Activated CD4-positive, alpha-beta T cell treated with anti-CD3 and anti-CD28 coated beads, Interleukin-2, amount 10 ng/mL, durations not matched to agents 24 days and 14 days (primary cell): ENCODE measurements around the gene CLEC9A. TPM values are rescaled to one million over a fixed set of nuclear protein-coding genes. Genes with fewer than 3 reads are reported as not detected.
"Not testable (repeated sequence)": the region's sequence is repeated elsewhere in the genome, so short reads cannot be mapped to it uniquely, and the experiment has no call there.

Experiments
- DNase-seq: peaks from one replicate; pipeline ENCODE4 v3.0.0; 2022
- H3K27ac Mint-ChIP-seq: one replicate; pipeline ENCODE4 v1.8.0; 2022; ENCODE audit warnings: mild to moderate bottlenecking, mixed read lengths
- H3K27me3 Mint-ChIP-seq: one replicate; pipeline ENCODE4 v1.8.0; 2022; ENCODE audit warnings: mixed read lengths
- H3K36me3 Mint-ChIP-seq: one replicate; pipeline ENCODE4 v1.8.0; 2022; ENCODE audit warnings: low read depth, mild to moderate bottlenecking, mixed read lengths
- H3K4me1 Mint-ChIP-seq: one replicate; pipeline ENCODE4 v1.8.0; 2021; ENCODE audit warnings: mixed read lengths
- H3K4me3 Mint-ChIP-seq: one replicate; pipeline ENCODE4 v1.8.0; 2022; ENCODE audit warnings: mild to moderate bottlenecking, moderate library complexity, mixed read lengths
- H3K9me3 Mint-ChIP-seq: one replicate; pipeline ENCODE4 v1.8.0; 2021; ENCODE audit warnings: mixed read lengths
- intact Hi-C: fragments of 100-400 bp; cut with micrococcal nuclease; formaldehyde crosslinking; loops from one replicate; pipeline ENCODE4 v1.15.1; 2023
- total RNA-seq: library from RNA; stranded (reverse); gene quantifications from 2 replicates; pipeline ENCODE4 v1.2.3, GENCODE V29; 2022

Gene CLEC9A
- not detected in 2 replicates for total RNA-seq

- peaks cover 17% of the 10 kb centered on the region for H3K27me3 Mint-ChIP-seq
- no peak within 1 kb of the TSS for H3K4me3 Mint-ChIP-seq
- no peaks in the 10 kb centered on the region for H3K36me3 Mint-ChIP-seq
- no peaks in the 10 kb centered on the region for H3K9me3 Mint-ChIP-seq
- H3K27ac Mint-ChIP-seq = no peak within 1 kb of the TSS
- no peaks in the 10 kb centered on the region for H3K4me1 Mint-ChIP-seq
- intact Hi-C loops = no loop called here
- DNase-seq = no peak
Observed at GRCh38 chr12:10030446-10030845, at the start of gene CLEC9A. Gene CLEC9A, plus strand, starts transcription at chr12:10030682. Its CDS starts 22,006 bp downstream, at chr12:10052688.

DNA sequence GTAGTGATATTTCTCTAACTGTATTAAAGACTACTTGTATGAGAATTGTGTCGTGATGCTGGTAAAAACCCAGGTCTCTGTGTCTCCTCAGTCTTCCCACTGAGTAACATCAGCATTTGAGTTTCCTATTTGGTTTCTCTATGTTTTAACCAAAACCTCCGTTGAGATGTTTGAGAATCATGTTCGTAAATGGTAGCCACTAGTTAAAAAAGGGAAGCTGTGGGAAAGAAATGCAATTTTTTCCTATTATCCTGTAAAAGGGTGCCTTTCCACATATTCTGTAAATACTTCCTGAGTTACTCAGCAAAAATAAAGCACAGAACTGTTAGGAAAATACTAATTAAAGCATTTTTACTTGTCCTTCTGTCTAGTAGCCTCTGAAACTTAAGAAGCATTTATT lies 38.6 kb upstream of the CLEC9A start:
- intact Hi-C loops = no loop called here
- H3K9me3 Mint-ChIP-seq = peaks cover 6% of the 10 kb centered on the region
- no peaks in the 10 kb centered on the region for H3K4me1 Mint-ChIP-seq
- peaks cover 46% of the 10 kb centered on the region for H3K27me3 Mint-ChIP-seq
- H3K4me3 Mint-ChIP-seq = no peak overlapping the region
- DNase-seq = no peak
- H3K27ac Mint-ChIP-seq = no peak overlapping the region
- H3K36me3 Mint-ChIP-seq = no peaks in the 10 kb centered on the region

DNA sequence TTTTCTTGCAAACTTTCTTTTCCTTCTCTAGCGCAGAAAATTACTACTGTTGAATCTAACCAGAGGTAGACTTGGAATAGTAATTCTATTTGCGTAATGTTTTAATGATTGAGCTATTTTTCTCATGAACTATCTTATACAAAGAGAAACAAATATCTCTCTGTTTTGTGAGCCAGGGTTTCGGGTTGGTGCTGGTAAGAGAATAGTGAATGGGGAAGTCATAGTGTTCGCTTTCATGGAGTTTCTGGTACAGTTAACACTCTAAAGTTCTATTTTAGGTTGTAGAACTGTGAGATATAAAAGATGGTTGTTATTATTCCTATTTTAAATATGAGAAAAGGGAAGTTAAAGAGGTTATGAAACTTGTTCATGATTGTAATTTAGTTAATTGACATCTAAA lies 38.2 kb upstream of the CLEC9A start:
- no peaks in the 10 kb centered on the region for H3K36me3 Mint-ChIP-seq

GRCh38 chr12:9999016-9999415 lies 31.5 kb upstream of the CLEC9A start, which contains the start of gene CLEC1B:
Gene CLEC1B, minus strand, starts transcription at chr12:9999121. Its CDS starts 21 bp downstream, at chr12:9999100.
- Mint-ChIP-seq H3K36me3 (no peaks in the 10 kb centered on the region), H3K4me1 (no peaks in the 10 kb centered on the region), H3K4me3 (no peak within 1 kb of the TSS), H3K9me3 (no peaks in the 10 kb centered on the region), H3K27ac (no peak within 1 kb of the TSS), H3K27me3 (peaks cover 52% of the 10 kb centered on the region)
- no peak for DNase-seq
- intact Hi-C loops = loop anchor here (2.0 kb wide), 1 partner anchor 40 kb away; no protein-coding TSS in a partner anchor

More for the DNA sequence above, 38.2 kb upstream of the CLEC9A start:
- peaks cover 6% of the 10 kb centered on the region for H3K9me3 Mint-ChIP-seq
- H3K27me3 Mint-ChIP-seq = peaks cover 49% of the 10 kb centered on the region
- no peak overlapping the region for H3K27ac Mint-ChIP-seq
- no peak overlapping the region for H3K4me3 Mint-ChIP-seq
- intact Hi-C loops = no loop called here
- DNase-seq = no peak
- no peaks in the 10 kb centered on the region for H3K4me1 Mint-ChIP-seq

GRCh38 chr12:10001171-10001776 lies 29.2 kb upstream of the CLEC9A start:
- Mint-ChIP-seq H3K27me3 (peaks cover 50% of the 10 kb centered on the region), H3K27ac (no peak overlapping the region), H3K4me3 (no peak overlapping the region), H3K4me1 (no peaks in the 10 kb centered on the region), H3K36me3 (no peaks in the 10 kb centered on the region), H3K9me3 (no peaks in the 10 kb centered on the region)
- no peak for DNase-seq
- intact Hi-C loops = loop anchor here (10.0 kb wide), 1 partner anchor 186 kb away; no protein-coding TSS in a partner anchor

DNA sequence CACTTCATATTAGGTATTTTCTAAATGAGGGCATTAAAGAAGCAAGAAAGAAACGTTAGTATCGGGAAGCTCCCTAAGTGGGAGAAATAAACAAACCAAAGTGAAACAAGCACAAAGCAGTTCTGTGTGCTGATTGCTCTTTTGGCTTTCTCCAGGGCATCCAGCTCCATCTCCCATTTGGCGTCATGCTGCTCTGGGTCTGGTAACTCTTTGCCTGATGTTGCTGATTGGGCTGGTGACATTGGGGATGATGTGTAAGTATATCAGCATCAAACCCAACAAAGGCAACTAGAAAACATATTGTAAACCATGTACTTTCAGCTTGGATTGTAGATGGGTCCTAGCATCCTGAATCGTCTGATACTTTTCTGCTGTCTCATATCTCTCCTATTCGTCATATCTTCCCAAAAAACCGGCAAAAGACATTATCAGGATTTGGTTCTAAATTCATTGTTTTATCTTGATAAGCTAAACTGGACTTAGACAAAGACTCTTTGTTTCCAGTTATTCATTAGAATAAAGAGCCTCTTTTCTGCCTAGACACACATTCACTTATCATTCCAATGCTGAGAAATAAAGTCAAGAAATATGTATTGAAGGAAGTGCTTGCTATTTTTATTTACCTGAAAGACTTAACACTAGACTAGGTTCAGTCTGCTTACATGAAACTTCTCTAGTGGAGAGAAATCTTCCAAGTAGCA lies 17.7 kb upstream of the CLEC9A start:
- no peak overlapping the region for H3K27ac Mint-ChIP-seq
- intact Hi-C loops = loop anchor here (5.0 to 10.0 kb wide), 2 partner anchors 70 to 268 kb away; no protein-coding TSS in a partner anchor
- H3K9me3 Mint-ChIP-seq = no peaks in the 10 kb centered on the region
- peaks cover 3% of the 10 kb centered on the region for H3K4me1 Mint-ChIP-seq
- H3K27me3 Mint-ChIP-seq = peaks cover 40% of the 10 kb centered on the region
- no peaks in the 10 kb centered on the region for H3K36me3 Mint-ChIP-seq
- DNase-seq = no peak
- no peak overlapping the region for H3K4me3 Mint-ChIP-seq

DNA sequence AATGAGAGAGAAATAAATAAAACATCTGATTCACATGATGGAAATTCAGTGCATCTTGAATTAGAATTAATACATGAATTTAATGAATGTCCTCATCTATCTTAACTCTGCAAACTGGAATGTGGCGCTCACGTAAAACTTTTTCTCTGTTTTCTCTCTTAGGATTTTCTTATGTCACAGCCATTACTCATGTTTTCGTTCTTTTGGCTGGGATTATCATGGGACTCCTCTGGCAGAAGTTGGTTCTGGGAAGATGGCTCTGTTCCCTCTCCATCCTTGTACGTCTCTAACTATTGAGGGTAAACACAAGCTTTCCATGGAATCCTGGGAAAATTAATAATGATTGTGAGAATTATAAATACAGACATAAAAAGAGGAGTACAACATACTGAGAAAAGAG lies 15.0 kb upstream of the CLEC9A start:
- Mint-ChIP-seq H3K27me3 (peaks cover 38% of the 10 kb centered on the region), H3K4me1 (no peaks in the 10 kb centered on the region), H3K36me3 (no peaks in the 10 kb centered on the region), H3K9me3 (no peaks in the 10 kb centered on the region), H3K4me3 (no peak overlapping the region), H3K27ac (no peak overlapping the region)
- intact Hi-C loops = loop anchor here (10.0 kb wide), 1 partner anchor 271 kb away; no protein-coding TSS in a partner anchor
- DNase-seq = no peak

DNA sequence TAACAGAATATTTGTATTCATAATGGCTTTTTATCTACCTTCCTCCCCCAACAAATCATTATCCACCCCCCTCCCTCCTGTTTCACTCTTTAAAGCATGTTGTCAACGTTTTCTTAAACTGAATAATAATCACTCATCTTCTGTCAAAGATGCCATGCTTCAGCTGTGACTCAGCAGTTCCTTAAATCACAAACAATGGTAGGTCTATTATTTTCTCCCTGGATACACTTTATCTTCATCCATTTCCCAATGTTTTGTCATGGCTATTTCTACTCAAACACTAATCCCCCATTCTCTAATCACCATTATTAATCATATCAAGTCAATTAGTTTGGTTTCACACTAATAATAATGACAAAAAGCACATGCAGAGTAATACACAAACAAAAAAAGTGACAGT lies 13.6 kb upstream of the CLEC9A start:
- Mint-ChIP-seq H3K36me3 (no peaks in the 10 kb centered on the region), H3K9me3 (no peaks in the 10 kb centered on the region), H3K4me3 (no peak overlapping the region), H3K27ac (no peak overlapping the region), H3K27me3 (peaks cover 28% of the 10 kb centered on the region), H3K4me1 (no peaks in the 10 kb centered on the region)
- intact Hi-C loops = loop anchor here (10.0 kb wide), 1 partner anchor 272 kb away; no protein-coding TSS in a partner anchor
- no peak for DNase-seq

GRCh38 chr12:10018386-10018785 lies 12.1 kb upstream of the CLEC9A start:
- peaks cover 18% of the 10 kb centered on the region for H3K27me3 Mint-ChIP-seq
- no peaks in the 10 kb centered on the region for H3K36me3 Mint-ChIP-seq
- no peak for DNase-seq
- no peaks in the 10 kb centered on the region for H3K9me3 Mint-ChIP-seq
- no peak overlapping the region for H3K4me3 Mint-ChIP-seq
- intact Hi-C loops = loop anchor here (10.0 kb wide), 1 partner anchor 274 kb away; no protein-coding TSS in a partner anchor
- no peak overlapping the region for H3K27ac Mint-ChIP-seq
- H3K4me1 Mint-ChIP-seq = no peaks in the 10 kb centered on the region

- Mint-ChIP-seq H3K4me1 (no peaks in the 10 kb centered on the region), H3K4me3 (no peak overlapping the region), H3K27me3 (peaks cover 9% of the 10 kb centered on the region), H3K9me3 (no peaks in the 10 kb centered on the region), H3K36me3 (no peaks in the 10 kb centered on the region), H3K27ac (no peak overlapping the region)
- intact Hi-C loops = no loop called here
- no peak for DNase-seq
Observed at GRCh38 chr12:10021342-10021741, 9.1 kb upstream of the CLEC9A start.

GRCh38 chr12:10025236-10025635 lies 5.2 kb upstream of the CLEC9A start:
- H3K4me1 Mint-ChIP-seq = no peaks in the 10 kb centered on the region

GRCh38 chr12:10026666-10027065 lies 3.8 kb upstream of the CLEC9A start:
- H3K4me3 Mint-ChIP-seq, intact Hi-C loops, H3K27ac Mint-ChIP-seq, H3K36me3 Mint-ChIP-seq, H3K4me1 Mint-ChIP-seq, DNase-seq, H3K9me3 Mint-ChIP-seq: not testable (repeated sequence)
- H3K27me3 Mint-ChIP-seq = peaks cover 16% of the 10 kb centered on the region

More at GRCh38 chr12:10025236-10025635, 5.2 kb upstream of the CLEC9A start:
- H3K27ac Mint-ChIP-seq = no peak overlapping the region
- H3K36me3 Mint-ChIP-seq = no peaks in the 10 kb centered on the region
- DNase-seq = no peak
- peaks cover 16% of the 10 kb centered on the region for H3K27me3 Mint-ChIP-seq
- H3K4me3 Mint-ChIP-seq = no peak overlapping the region
- intact Hi-C loops = no loop called here
- no peaks in the 10 kb centered on the region for H3K9me3 Mint-ChIP-seq

DNA sequence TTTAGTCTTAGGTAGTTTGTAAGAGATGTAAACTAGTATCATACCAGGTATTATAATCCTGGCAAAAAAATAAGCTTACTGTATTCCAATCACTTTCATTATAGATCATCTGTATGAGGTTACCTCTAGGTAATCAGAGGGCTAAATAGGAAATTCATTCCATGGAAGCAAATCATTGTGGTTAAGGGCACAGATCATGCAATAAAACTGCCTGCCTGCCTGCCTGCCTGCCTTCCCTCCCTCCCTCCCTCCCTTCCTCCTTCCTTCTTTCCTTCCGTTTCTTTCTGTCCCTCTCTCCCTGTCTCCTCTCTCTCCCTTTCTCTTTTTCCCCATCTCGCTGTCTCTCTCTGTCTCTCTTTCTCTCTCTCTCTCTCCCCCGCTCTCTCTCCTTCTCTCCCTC lies 3.2 kb upstream of the CLEC9A start:
- no peaks in the 10 kb centered on the region for H3K4me1 Mint-ChIP-seq
- intact Hi-C loops = no loop called here
- H3K9me3 Mint-ChIP-seq = no peaks in the 10 kb centered on the region
- H3K4me3 Mint-ChIP-seq = no peak overlapping the region
- H3K36me3 Mint-ChIP-seq = no peaks in the 10 kb centered on the region
- DNase-seq = no peak
- no peak overlapping the region for H3K27ac Mint-ChIP-seq
- H3K27me3 Mint-ChIP-seq = peaks cover 16% of the 10 kb centered on the region

GRCh38 chr12:10027721-10028120 lies 2.8 kb upstream of the CLEC9A start:
- H3K4me1 Mint-ChIP-seq = no peaks in the 10 kb centered on the region
- H3K36me3 Mint-ChIP-seq = no peaks in the 10 kb centered on the region
- no peak for DNase-seq
- intact Hi-C loops = no loop called here
- H3K9me3 Mint-ChIP-seq = no peaks in the 10 kb centered on the region
- no peak overlapping the region for H3K4me3 Mint-ChIP-seq
- no peak overlapping the region for H3K27ac Mint-ChIP-seq
- peaks cover 16% of the 10 kb centered on the region for H3K27me3 Mint-ChIP-seq
